ENCODE results near the gene GPR101.

Gene GPR101

GRCh38 chrX:137033774-137034507 lies at the start of gene GPR101:
GPR101 (minus strand) TSS chrX:137033995; CDS start chrX:137031674, 2,321 bp downstream.
- no peak for FAIRE-seq

- no peak for FAIRE-seq
Observed at GRCh38 chrX:137081239-137081638, 47.4 kb upstream of the GPR101 start.

GRCh38 chrX:137072396-137072795 lies 38.6 kb upstream of the GPR101 start:
- no peak for FAIRE-seq

GRCh38 chrX:137071596-137071995 lies 37.8 kb upstream of the GPR101 start:
- FAIRE-seq, result no peak

GRCh38 chrX:137067147-137067546 lies 33.4 kb upstream of the GPR101 start:
- no peak for FAIRE-seq

GRCh38 chrX:137062915-137063617 lies 29.3 kb upstream of the GPR101 start:
- no peak for FAIRE-seq

- FAIRE-seq, result no peak
Observed at GRCh38 chrX:137058339-137059127, 24.7 kb upstream of the GPR101 start.

GRCh38 chrX:137052643-137053235 lies 18.9 kb upstream of the GPR101 start:
- no peak for FAIRE-seq

GRCh38 chrX:137051978-137052642 lies 18.3 kb upstream of the GPR101 start:
- FAIRE-seq, result no peak

GRCh38 chrX:137044893-137045292 lies 11.1 kb upstream of the GPR101 start:
- no peak for FAIRE-seq

- no peak for FAIRE-seq
Observed at GRCh38 chrX:137043736-137044135, 9.9 kb upstream of the GPR101 start.

- no peak for FAIRE-seq
Observed at GRCh38 chrX:137041329-137041728, 7.5 kb upstream of the GPR101 start.

- FAIRE-seq, result no peak
Observed at GRCh38 chrX:137040113-137040794, 6.5 kb upstream of the GPR101 start.

- no peak for FAIRE-seq
Observed at GRCh38 chrX:137034508-137034872, 695 bp upstream of the GPR101 start.

GRCh38 chrX:137032841-137033773 lies 688 bp downstream of the GPR101 start:
- no peak for FAIRE-seq

- FAIRE-seq, result no peak
Observed at GRCh38 chrX:137032341-137032694, 1.5 kb downstream of the GPR101 start.

- no peak for FAIRE-seq
Observed at GRCh38 chrX:137031517-137032340, 2.1 kb downstream of the GPR101 start.

- FAIRE-seq, result no peak
Observed at GRCh38 chrX:137031039-137031438, 2.8 kb downstream of the GPR101 start.

- no peak for FAIRE-seq
Observed at GRCh38 chrX:137028699-137029098, 5.1 kb downstream of the GPR101 start.

- no peak for FAIRE-seq
Observed at GRCh38 chrX:137025930-137026329, 7.9 kb downstream of the GPR101 start.
